ENCODE results near the gene PPP1R1B. TPM values are rescaled to one million over a fixed set of nuclear protein-coding genes. Genes with fewer than 3 reads are reported as not detected.
"Not testable (repeated sequence)": the region's sequence is repeated elsewhere in the genome, so short reads cannot be mapped to it uniquely, and the experiment has no call there.

PPP1R1B gene
- 100 to 1,000 TPM in 1 of 3 donors, 10 to 100 TPM in 1, 1 to 10 TPM in 1; 8.7 to 183 (median 40.4) TPM for polyA plus RNA-seq

DNA sequence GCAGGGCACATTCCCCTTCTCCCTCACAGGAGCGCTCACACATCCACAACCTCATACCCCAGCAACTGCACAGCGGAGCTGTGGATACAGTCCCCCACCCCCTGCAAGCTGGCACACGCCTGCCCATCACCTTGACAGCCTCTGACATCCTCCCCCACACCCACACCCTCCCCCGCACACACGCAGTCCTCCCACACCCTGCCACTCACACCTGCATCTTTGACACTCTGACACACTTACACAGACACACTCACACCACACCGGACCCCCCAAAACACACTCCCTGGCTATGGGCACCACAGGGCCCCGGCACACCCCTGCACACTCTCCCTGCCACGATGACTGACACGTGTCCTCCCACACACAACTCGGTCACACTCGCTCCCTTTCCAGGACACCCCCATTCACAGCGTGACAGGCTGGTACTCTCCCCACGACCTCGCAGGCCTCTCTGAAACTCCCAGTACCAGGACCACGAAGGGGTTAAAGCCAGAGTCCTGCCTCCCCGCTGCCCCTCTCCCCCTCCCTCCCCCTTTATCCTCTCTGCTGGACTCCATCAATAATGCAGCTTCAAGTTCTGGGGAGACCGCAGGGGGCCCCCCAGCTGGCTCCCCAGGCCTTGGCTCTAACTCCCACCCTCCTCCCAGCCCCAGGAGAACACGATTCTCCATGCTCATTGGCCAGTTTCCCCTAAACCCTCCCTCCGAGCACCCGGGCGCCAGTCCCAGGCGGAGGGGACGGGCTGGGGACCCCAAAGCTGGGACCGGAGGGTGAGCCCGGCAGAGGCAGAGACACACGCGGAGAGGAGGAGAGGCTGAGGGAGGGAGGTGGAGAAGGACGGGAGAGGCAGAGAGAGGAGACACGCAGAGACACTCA lies at the start of gene PPP1R1B:
Gene PPP1R1B, plus strand, starts transcription at position 782 of the 876 bp plus-strand sequence. CDS start 441 bp downstream, outside the sequence.
- 13 to 17% (median 15%) methylated on average over 29 of the region's 29 CpGs for WGBS, 3 donors
- no peak within 1 kb of the TSS for H3K27ac ChIP-seq (ENCODE audit: low read depth, low read length)

- 88 to 95% (median 89%) methylated on average over 2 of the region's 2 CpGs for WGBS, 3 donors
- no peak overlapping the region for H3K27ac ChIP-seq (ENCODE audit: low read depth, low read length)
Measured at GRCh38 chr17:39578272-39578671, 48.5 kb upstream of the PPP1R1B start.

GRCh38 chr17:39579318-39580081 lies 47.3 kb upstream of the PPP1R1B start:
- H3K27ac ChIP-seq (ENCODE audit: low read depth, low read length): no peak overlapping the region
- 32 to 60% (median 59%) methylated on average over 8 of the region's 8 CpGs for WGBS, 3 donors

DNA sequence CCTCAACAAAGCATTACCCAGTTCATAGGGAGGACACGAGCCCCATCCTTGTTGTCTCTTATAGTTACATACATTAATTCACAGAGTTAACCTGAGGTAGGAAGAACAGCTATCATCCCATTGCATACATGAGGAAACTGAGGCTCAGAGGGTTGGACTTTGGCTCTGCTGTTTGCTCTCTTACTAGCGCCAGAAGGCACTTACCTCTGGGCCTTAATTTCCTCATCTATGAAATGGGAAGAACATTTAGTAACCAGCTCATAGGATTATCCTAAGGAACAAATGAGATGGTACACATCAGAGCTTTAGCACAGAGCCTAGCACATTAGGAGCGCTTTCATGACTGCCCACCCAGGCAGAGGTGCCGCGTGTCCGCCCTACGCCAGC lies 46.7 kb upstream of the PPP1R1B start:
- no peak overlapping the region for H3K27ac ChIP-seq (ENCODE audit: low read depth, low read length)
- 88 to 92% (median 89%) methylated on average over 7 of the region's 7 CpGs for WGBS, 3 donors

DNA sequence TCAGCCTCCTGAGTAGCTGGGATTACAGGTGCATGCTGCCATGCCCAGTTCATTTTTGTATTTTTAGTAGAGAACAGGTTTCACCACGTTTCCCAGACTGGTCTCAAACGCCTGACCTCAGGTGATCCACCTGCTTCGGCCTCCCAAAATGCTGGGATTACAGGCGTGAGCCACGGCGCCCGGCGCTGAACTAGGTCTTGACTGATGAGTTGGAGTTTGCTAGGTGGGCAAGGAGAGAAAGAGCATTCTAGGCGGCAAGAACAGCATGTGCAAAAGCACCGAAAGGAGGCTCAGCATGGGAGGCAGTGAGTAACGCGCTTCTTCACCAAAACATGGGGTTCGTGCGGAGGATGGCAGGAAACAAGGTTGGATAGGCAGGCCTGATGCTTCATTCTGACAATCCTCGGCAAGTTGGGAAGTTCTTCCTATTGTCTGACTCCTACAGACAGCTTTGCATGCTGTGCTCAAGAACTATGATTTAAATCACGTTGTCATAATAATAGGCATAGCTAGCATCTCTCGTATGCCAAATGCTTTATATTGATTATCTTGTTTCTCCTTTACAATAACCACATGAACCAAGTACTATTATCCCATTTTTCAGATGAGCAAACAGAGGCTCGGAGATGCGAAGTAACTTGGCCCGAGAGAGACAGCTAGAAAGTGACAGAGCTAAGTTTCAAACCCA lies 45.5 kb upstream of the PPP1R1B start:
- no peak overlapping the region for H3K27ac ChIP-seq (ENCODE audit: low read depth, low read length)
- WGBS, 3 donors: 89 to 96% (median 91%) methylated on average over 20 of the region's 20 CpGs

GRCh38 chr17:39581759-39582085 lies 45.0 kb upstream of the PPP1R1B start:
- H3K27ac ChIP-seq (ENCODE audit: low read depth, low read length): no peak overlapping the region
- 80 to 89% (median 86%) methylated on average over 4 of the region's 4 CpGs for WGBS, 3 donors

DNA sequence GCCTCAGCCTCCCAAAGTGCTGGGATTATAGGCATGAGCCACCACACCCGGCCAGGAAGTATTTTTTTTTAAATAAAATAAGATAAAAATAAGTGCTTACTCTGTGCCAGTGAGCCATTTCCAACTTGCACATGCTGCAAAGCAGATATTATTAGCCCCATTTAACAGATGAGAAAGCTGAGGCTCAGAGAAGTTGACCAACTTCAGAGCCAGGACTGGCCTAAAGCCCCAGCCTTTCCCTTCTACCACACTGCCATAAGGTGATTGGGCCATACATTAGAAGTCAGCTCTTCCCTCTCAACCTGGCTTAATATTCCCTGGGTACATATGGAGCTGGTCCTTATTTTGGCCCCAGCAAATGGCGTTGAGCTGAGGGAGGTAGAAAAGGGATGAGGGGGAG lies 44.1 kb upstream of the PPP1R1B start:
- WGBS, 3 donors: 34 to 61% (median 51%) methylated on average over 2 of the region's 2 CpGs
- no peak overlapping the region for H3K27ac ChIP-seq (ENCODE audit: low read depth, low read length)

DNA sequence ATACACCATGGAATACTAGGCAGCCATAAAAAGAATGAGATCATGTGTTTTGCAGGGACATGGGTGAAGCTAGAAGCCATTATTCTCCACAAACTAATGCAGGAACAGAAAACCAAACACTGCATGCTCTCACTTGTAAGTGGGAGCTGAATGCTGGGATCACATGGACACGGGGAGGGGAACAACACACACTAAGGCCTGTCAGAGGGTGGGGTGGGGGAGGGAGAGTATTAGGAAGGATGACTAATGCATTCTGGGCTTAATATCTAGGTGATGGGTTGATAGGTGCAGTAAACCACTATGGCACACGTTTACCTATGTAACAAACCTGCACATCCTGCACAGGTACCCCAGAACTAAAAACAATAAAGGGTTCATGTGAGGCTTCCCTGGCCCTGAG lies 36.6 kb upstream of the PPP1R1B start:
- 63 to 67% (median 64%) methylated on average over 2 of the region's 2 CpGs for WGBS, 3 donors
- not testable (repeated sequence) for H3K27ac ChIP-seq (ENCODE audit: low read depth, low read length)

- no peak overlapping the region for H3K27ac ChIP-seq (ENCODE audit: low read depth, low read length)
- 3 to 6% (median 5%) methylated on average over 22 of the region's 22 CpGs for WGBS, 3 donors
Measured at GRCh38 chr17:39591958-39592954, 34.5 kb upstream of the PPP1R1B start.

- 73 to 90% (median 74%) methylated on average over 2 of the region's 2 CpGs for WGBS, 3 donors
- H3K27ac ChIP-seq (ENCODE audit: low read depth, low read length): no peak overlapping the region
Measured at GRCh38 chr17:39593371-39593770, 33.4 kb upstream of the PPP1R1B start.

- WGBS, 3 donors: 21 to 29% (median 25%) methylated on average over 4 of the region's 4 CpGs
- H3K27ac ChIP-seq (ENCODE audit: low read depth, low read length): no peak overlapping the region
Measured at GRCh38 chr17:39595294-39595693, 31.5 kb upstream of the PPP1R1B start.

- H3K27ac ChIP-seq (ENCODE audit: low read depth, low read length): no peak overlapping the region
- 17 to 25% (median 21%) methylated on average over 11 of the region's 11 CpGs for whole genome bisulfite sequencing, 3 donors
Measured at GRCh38 chr17:39595928-39596510, 30.7 kb upstream of the PPP1R1B start.

DNA sequence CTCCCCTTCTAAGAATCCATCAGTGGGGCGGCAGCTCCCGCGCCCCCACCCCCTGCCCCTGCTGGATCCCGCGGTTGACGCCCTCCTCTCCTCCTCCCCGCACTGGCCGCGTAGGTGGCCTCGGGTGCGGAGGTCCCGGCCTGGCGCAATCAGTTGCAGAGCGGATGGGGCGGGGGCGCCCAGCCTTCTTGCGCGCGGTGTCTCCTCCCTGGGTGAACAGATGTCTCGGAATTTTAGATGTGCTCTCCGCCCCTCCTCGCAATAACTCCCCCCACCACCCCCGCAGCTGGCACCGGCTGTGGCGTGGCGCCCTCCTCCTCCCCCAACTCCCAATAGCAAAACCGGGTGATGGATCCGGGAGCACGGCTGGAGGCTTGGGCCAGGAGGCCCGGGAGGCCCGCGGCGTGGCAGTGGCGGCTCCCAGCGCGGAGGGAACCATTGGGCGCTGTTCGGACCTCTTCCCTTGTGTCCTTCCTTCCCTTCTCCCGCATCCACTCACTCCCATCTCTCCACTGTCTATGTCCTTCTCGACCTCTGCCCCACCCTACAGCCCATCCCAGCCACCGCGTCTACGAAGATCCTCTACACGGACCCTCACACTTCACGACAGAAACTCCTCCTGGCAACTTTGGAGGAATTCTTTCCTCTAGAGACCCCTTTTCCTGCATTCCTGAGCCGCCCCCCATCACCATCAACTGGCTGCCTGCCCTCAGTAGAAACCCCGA lies 30.0 kb upstream of the PPP1R1B start:
- 4 to 5% (median 5%) methylated on average over 36 to 47 of the region's 47 CpGs for WGBS, 3 donors

GRCh38 chr17:39597372-39598046 lies 29.2 kb upstream of the PPP1R1B start:
- no peak overlapping the region for H3K27ac ChIP-seq (ENCODE audit: low read depth, low read length)
- 8 to 12% (median 9%) methylated on average over 22 of the region's 22 CpGs for WGBS, 3 donors

More for the DNA sequence above, 30.0 kb upstream of the PPP1R1B start:
- H3K27ac ChIP-seq (ENCODE audit: low read depth, low read length): no peak overlapping the region

- no peak overlapping the region for H3K27ac ChIP-seq (ENCODE audit: low read depth, low read length)
- 9 to 16% (median 14%) methylated on average over 13 of the region's 13 CpGs for WGBS, 3 donors
Measured at GRCh38 chr17:39598047-39598481, 28.7 kb upstream of the PPP1R1B start.

DNA sequence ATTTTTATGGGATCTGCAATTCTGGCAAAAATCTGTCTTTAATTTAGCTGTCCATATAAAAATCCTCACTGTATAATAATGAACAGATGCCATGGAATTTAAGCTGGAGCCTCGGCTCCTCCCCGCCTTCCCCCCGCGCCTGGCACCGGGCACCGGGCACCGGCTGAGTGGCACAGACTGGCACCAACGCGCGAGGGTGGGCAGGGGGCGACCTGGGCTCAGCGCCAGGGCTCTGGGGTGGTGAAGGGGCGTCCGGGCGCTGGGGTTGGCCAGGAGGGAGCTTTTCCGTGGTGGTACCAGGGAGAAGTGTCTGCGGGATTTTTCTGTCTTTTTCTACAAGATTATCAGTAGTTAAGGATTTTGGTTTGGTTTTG lies 28.1 kb upstream of the PPP1R1B start:
- 3 to 5% (median 3%) methylated on average over 17 of the region's 17 CpGs for WGBS, 3 donors
- no peak overlapping the region for H3K27ac ChIP-seq (ENCODE audit: low read depth, low read length)
